HG02588 (cell line): ENCODE measurements around the gene CFAP47.
"Not testable (repeated sequence)": the region's sequence is repeated elsewhere in the genome, so short reads cannot be mapped to it uniquely, and the experiment has no call there.

Source experiments
- ATAC-seq: cut with Tn5 transposase; IDR thresholded peaks from one replicate; pipeline ENCODE4 v1.9.1; 2021; ENCODE audit warnings: mild to moderate bottlenecking, moderate library complexity; ENCODE audit not compliant: unreplicated experiment

The CFAP47 gene

DNA sequence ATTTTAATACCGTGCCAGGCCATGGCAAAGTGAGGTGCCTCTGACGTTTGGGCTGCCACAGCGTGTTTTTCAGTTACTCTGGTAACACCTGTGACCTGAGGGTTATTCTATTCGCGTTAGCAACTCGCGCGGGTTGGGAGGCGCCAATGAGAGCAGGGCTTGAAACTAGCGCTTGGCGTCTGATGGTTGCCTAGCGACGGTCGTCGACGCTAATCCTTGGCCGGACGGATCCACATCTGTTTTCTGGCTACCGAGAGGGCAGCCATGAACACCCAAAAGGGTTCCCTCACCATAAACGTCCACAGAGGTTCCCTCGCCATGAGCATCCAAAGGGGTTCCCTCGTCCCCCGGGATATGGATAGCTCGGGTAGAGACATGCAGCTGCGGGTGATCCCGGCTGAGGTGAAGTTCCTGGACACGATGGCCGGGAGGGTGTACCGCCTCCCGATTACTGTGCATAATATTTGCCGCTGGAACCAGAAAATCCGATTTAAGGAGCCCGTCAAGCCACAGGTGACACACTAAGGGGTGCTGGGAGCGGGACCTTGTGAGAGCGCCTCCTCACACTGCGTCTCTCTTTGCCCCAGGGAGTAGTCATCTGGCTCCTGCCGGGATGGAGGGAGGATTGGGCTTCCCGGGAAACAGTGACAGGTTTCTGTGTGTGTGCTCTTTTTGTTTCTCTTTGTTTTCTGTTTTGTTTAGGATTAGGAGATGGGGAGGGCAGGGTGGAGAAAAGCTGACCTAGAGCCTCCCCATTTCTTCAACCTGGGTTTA lies at the start of gene CFAP47:
Gene CFAP47, plus strand, starts transcription at position 199 of the 774 bp plus-strand sequence. Its CDS starts 66 bp downstream, at position 265.
- no peak for ATAC-seq

GRCh38 chrX:35880601-35881000 lies 38.9 kb upstream of the CFAP47 start:
- ATAC-seq = no peak

GRCh38 chrX:35886135-35886534 lies 33.4 kb upstream of the CFAP47 start:
- ATAC-seq = no peak

GRCh38 chrX:35890699-35891098 lies 28.8 kb upstream of the CFAP47 start:
- ATAC-seq = no peak

GRCh38 chrX:35986816-35987215 lies 67.3 kb downstream of the CFAP47 start:
- ATAC-seq = not testable (repeated sequence)

DNA sequence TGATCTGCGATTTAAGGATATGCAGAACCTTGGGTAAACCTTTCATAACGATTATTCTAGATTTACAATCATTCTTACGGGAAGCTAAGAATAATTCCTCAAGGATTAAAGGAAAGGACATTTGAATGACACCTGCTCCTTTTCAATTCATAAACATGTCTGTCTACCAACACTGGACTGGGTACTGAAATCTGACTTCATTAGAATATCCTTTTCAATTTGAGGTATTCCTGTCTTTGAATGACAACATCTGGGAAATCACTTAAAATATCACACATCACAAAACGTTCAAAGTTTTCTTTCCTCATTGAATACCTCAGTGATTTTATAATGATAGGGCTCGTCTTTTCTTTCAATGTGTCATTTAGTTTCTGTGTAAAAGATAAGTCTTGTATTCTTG lies 87.7 kb downstream of the CFAP47 start:
- ATAC-seq = no peak

- ATAC-seq = no peak
These were observed 99.6 kb downstream of the CFAP47 start for GRCh38 chrX:36019125-36019524.

DNA sequence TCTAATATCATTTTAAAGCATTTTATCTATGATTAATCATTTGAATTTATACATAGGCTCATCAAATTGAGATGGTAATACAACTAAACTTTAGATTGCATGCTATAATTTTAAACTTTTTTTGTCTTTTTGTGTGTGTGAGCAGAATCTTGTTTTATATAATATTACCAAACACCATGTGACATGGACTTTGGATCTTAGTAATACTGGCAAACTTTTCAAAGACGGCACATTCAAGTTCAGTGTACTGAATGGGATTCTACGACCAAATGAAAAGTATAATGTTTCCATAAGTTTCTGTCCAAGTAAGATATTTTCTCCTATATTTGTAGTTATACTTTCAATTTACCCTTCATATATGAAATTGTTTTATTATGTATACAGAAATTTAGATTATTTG lies 116.0 kb downstream of the CFAP47 start:
- no peak for ATAC-seq

- no peak for ATAC-seq
These were observed 143.2 kb downstream of the CFAP47 start for GRCh38 chrX:36062778-36063177.

DNA sequence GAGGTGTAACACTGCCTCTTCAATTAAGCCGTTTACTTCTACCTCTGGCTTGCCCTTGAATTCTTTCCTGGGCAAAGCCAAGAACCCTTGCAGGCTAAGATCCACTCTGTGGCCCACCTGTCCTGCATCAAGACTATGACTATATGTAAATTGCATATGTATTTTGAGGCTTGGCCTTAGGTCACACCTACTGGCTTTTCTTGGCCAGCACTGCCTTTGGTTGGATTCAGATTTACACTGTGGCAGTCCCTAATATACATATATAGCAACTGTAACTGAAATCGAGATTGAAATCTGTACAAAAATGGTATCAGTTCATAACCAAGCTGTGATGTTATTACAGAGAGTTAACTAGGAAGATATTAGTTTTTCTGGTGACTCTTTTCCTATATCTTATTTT lies 151.5 kb downstream of the CFAP47 start:
- no peak for ATAC-seq

DNA sequence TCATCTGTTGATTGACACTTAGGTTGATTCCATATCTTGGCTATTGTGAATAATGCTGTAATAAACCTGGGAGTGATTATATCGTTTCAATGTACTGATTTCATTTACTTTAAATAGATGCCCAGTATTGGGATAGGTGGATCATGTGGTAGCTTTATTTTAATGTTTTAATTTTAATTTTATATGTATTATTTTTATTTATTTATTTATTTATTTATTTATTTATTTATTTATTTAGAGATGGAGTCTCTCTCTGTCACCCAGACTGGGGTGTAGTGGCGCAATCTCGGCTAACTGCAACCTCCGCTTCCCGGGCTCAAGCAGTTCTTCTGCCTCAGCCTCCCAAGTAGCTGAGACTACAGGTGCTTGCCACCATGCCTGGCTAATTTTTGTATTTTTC lies 155.5 kb downstream of the CFAP47 start:
- not testable (repeated sequence) for ATAC-seq

DNA sequence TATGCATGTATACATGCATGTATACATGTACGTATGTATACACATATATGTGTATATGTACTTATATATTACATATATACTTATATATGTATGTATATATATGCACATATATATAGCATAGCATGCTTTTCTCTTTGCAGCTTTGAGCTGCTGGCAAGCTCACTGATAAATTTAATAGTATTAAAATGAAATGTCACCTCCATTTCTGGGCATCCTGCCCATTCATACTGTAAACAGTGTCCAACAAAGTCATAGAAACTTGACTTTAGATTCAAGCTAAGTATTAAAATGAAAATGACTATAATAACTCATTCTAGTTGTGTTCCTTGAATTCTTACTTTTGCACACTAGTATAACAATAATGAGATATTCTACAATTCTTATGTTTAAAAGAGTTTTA lies 163.7 kb downstream of the CFAP47 start:
- no peak for ATAC-seq

DNA sequence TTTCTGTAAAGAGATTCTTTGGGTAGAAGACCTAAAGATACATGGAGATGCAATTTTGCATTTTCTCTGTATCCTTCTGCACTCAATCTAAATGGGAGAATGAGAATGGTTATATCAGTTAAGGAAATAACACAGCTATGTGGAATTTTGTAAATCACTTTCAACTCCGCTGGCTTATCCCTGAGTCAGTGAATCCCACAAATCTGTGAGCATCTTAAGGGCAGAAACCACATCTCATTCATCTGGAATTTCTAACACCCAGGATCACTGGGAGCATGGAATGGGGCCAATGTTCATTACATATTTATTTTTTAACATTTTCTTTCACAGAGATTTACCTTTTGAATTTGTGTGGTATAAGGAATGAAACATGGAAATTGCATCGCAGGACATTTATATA lies 167.8 kb downstream of the CFAP47 start:
- ATAC-seq = no peak

DNA sequence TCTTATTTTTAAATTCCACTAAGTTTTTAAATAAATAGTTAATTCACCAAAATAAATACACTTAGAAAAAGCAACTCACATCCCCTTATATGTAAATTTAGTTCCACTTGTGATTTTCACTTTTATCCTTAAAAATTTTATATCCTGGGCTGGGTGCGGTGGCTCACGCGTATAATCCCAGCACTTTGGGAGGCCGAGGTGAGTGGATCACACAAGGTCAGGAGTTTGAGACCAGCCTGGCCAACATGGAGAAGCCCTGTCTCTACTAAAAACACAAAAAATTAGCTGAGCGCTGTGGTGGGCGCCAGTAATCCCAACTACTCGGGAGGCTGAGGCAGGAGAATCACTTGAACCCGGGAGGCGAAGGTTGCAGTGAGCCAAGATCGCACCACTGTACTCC lies 169.4 kb downstream of the CFAP47 start:
- not testable (repeated sequence) for ATAC-seq

- ATAC-seq = no peak
These were observed 182.9 kb downstream of the CFAP47 start for GRCh38 chrX:36102425-36102824.

- no peak for ATAC-seq
These were observed 196.7 kb downstream of the CFAP47 start for GRCh38 chrX:36116222-36116621.

GRCh38 chrX:36159254-36159653 lies 239.7 kb downstream of the CFAP47 start:
- no peak for ATAC-seq

DNA sequence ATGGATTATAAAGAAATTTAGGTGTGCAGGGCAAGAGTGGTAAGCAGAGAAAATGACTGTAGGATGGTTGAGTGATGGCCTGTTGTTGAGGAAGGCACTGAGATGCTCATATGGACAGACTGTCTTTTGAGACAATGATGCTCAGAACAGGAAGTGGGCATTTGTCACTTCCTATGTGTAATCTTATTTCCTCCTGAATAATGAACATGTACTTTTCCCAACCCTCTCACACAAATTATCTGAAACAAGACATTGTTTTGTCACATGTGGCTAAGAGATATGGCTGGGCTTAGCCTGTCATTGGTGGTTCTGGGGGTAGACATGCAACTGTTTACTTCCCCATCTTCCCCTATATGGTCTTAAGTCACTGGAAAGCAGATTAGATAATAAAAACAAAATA lies 240.5 kb downstream of the CFAP47 start:
- ATAC-seq = no peak

DNA sequence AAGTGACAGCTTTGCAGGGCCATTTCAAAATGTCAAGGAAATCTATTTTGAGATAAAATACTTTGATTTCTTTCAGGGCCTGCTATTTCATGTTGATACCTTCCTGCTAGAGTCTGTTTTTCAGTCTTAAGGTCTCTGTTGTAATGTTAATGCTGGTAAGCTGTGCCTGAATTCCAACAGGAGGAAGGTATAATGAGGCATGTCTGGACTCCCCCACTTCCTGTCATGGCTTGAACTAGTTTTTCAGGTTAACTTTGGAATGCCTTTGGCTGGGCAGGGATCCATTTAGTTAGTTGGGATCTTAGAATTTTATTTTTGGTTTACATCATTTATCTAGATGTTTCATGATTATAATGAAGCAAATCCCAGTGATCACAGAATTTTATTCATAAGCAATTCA lies 279.0 kb downstream of the CFAP47 start:
- no peak for ATAC-seq

GRCh38 chrX:36199928-36200327 lies 280.4 kb downstream of the CFAP47 start:
- no peak for ATAC-seq

GRCh38 chrX:36214924-36215323 lies 295.4 kb downstream of the CFAP47 start:
- no peak for ATAC-seq

GRCh38 chrX:36218801-36219200 lies 299.3 kb downstream of the CFAP47 start:
- no peak for ATAC-seq
